ENCODE results near the gene SLC2A4RG.
A peak's percentile ranks its signal among the peaks of the same experiment; 100 is the strongest.

The SLC2A4RG gene

GRCh38 chr20:63739130-63740069 is at the start of gene SLC2A4RG:
TSS of gene SLC2A4RG (plus strand) at chr20:63739776. CDS start at chr20:63739913, 137 bp downstream.
- Histone ChIP-seq H3K9me3 (ENCODE audit: control insufficient read depth in 2 of 2, low read length in 2 of 2) (no peaks in the 10 kb centered on the region), H3K27ac (ENCODE audit: low read length) (peak within 1 kb of the TSS; percentile 87), H3K36me3 (ENCODE audit: control insufficient read depth in 2 of 2, insufficient read depth in 2 of 2, low read length in 2 of 2) (peaks cover 0 to 5% of the 10 kb centered on the region in 2 donors), H3K9ac (ENCODE audit: low read length in 2 of 2) (peak within 1 kb of the TSS; percentile 76 to 80), H3K27me3 (ENCODE audit: control insufficient read depth in 1 of 2, insufficient read depth in 2 of 2, low read length in 2 of 2) (no peaks in the 10 kb centered on the region), H3K4me3 (ENCODE audit: low read length in 2 of 2) (peak within 1 kb of the TSS; percentile 71 to 81), H3K4me1 (ENCODE audit: control insufficient read depth, insufficient read depth, low read length) (peaks cover 34% of the 10 kb centered on the region)

GRCh38 chr20:63690003-63690897 is 49.3 kb upstream of the SLC2A4RG start:
- H3K27ac ChIP-seq (ENCODE audit: low read length) = no peak overlapping the region
- H3K27me3 ChIP-seq (ENCODE audit: control insufficient read depth in 1 of 2, insufficient read depth in 2 of 2, low read length in 2 of 2) = no peaks in the 10 kb centered on the region
- no peak overlapping the region for H3K9ac ChIP-seq (ENCODE audit: low read length in 2 of 2)
- H3K4me1 ChIP-seq (ENCODE audit: control insufficient read depth, insufficient read depth, low read length) = peaks cover 28% of the 10 kb centered on the region
- H3K36me3 ChIP-seq (ENCODE audit: control insufficient read depth in 2 of 2, insufficient read depth in 2 of 2, low read length in 2 of 2) = peaks cover 0 to 3% of the 10 kb centered on the region in 2 donors
- H3K9me3 ChIP-seq (ENCODE audit: control insufficient read depth in 2 of 2, low read length in 2 of 2) = no peaks in the 10 kb centered on the region
- no peak overlapping the region for H3K4me3 ChIP-seq (ENCODE audit: low read length in 2 of 2)

- no peaks in the 10 kb centered on the region for H3K27me3 ChIP-seq (ENCODE audit: control insufficient read depth in 1 of 2, insufficient read depth in 2 of 2, low read length in 2 of 2)
- peaks cover 24% of the 10 kb centered on the region for H3K4me1 ChIP-seq (ENCODE audit: control insufficient read depth, insufficient read depth, low read length)
- H3K36me3 ChIP-seq (ENCODE audit: control insufficient read depth in 2 of 2, insufficient read depth in 2 of 2, low read length in 2 of 2) = peaks cover 0 to 5% of the 10 kb centered on the region in 2 donors
- H3K9ac ChIP-seq (ENCODE audit: low read length in 2 of 2) = no peak overlapping the region
- no peaks in the 10 kb centered on the region for H3K9me3 ChIP-seq (ENCODE audit: control insufficient read depth in 2 of 2, low read length in 2 of 2)
- no peak overlapping the region for H3K27ac ChIP-seq (ENCODE audit: low read length)
- no peak overlapping the region for H3K4me3 ChIP-seq (ENCODE audit: low read length in 2 of 2)
Measured at GRCh38 chr20:63690898-63691710, 48.5 kb upstream of the SLC2A4RG start.

- Histone ChIP-seq H3K9ac (ENCODE audit: low read length in 2 of 2) (no peak overlapping the region), H3K27ac (ENCODE audit: low read length) (no peak overlapping the region), H3K36me3 (ENCODE audit: control insufficient read depth in 2 of 2, insufficient read depth in 2 of 2, low read length in 2 of 2) (peaks cover 0 to 5% of the 10 kb centered on the region in 2 donors), H3K9me3 (ENCODE audit: control insufficient read depth in 2 of 2, low read length in 2 of 2) (no peaks in the 10 kb centered on the region), H3K27me3 (ENCODE audit: control insufficient read depth in 1 of 2, insufficient read depth in 2 of 2, low read length in 2 of 2) (no peaks in the 10 kb centered on the region), H3K4me1 (ENCODE audit: control insufficient read depth, insufficient read depth, low read length) (peaks cover 20% of the 10 kb centered on the region), H3K4me3 (ENCODE audit: low read length in 2 of 2) (no peak overlapping the region)
Measured at GRCh38 chr20:63691711-63692435, 47.7 kb upstream of the SLC2A4RG start.

- no peaks in the 10 kb centered on the region for H3K27me3 ChIP-seq (ENCODE audit: control insufficient read depth in 1 of 2, insufficient read depth in 2 of 2, low read length in 2 of 2)
- no peak overlapping the region for H3K4me3 ChIP-seq (ENCODE audit: low read length in 2 of 2)
- no peaks in the 10 kb centered on the region for H3K9me3 ChIP-seq (ENCODE audit: control insufficient read depth in 2 of 2, low read length in 2 of 2)
- H3K36me3 ChIP-seq (ENCODE audit: control insufficient read depth in 2 of 2, insufficient read depth in 2 of 2, low read length in 2 of 2) = peaks cover 0 to 5% of the 10 kb centered on the region in 2 donors
- no peak overlapping the region for H3K9ac ChIP-seq (ENCODE audit: low read length in 2 of 2)
- peaks cover 20% of the 10 kb centered on the region for H3K4me1 ChIP-seq (ENCODE audit: control insufficient read depth, insufficient read depth, low read length)
- no peak overlapping the region for H3K27ac ChIP-seq (ENCODE audit: low read length)
Measured at GRCh38 chr20:63692436-63693082, 47.0 kb upstream of the SLC2A4RG start.

- no peak overlapping the region for H3K4me3 ChIP-seq (ENCODE audit: low read length in 2 of 2)
- peaks cover 16% of the 10 kb centered on the region for H3K4me1 ChIP-seq (ENCODE audit: control insufficient read depth, insufficient read depth, low read length)
- peaks cover 0 to 5% of the 10 kb centered on the region in 2 donors for H3K36me3 ChIP-seq (ENCODE audit: control insufficient read depth in 2 of 2, insufficient read depth in 2 of 2, low read length in 2 of 2)
- H3K27ac ChIP-seq (ENCODE audit: low read length) = no peak overlapping the region
- H3K9me3 ChIP-seq (ENCODE audit: control insufficient read depth in 2 of 2, low read length in 2 of 2) = no peaks in the 10 kb centered on the region
- H3K9ac ChIP-seq (ENCODE audit: low read length in 2 of 2) = no peak overlapping the region
- no peaks in the 10 kb centered on the region for H3K27me3 ChIP-seq (ENCODE audit: control insufficient read depth in 1 of 2, insufficient read depth in 2 of 2, low read length in 2 of 2)
Measured at GRCh38 chr20:63693083-63693732, 46.4 kb upstream of the SLC2A4RG start.

- H3K4me3 ChIP-seq (ENCODE audit: low read length in 2 of 2) = no peak overlapping the region
- peaks cover 20% of the 10 kb centered on the region for H3K4me1 ChIP-seq (ENCODE audit: control insufficient read depth, insufficient read depth, low read length)
- H3K27ac ChIP-seq (ENCODE audit: low read length) = no peak overlapping the region
- H3K36me3 ChIP-seq (ENCODE audit: control insufficient read depth in 2 of 2, insufficient read depth in 2 of 2, low read length in 2 of 2) = peaks cover 0 to 5% of the 10 kb centered on the region in 2 donors
- H3K9ac ChIP-seq (ENCODE audit: low read length in 2 of 2) = no peak overlapping the region
- H3K27me3 ChIP-seq (ENCODE audit: control insufficient read depth in 1 of 2, insufficient read depth in 2 of 2, low read length in 2 of 2) = no peaks in the 10 kb centered on the region
- no peaks in the 10 kb centered on the region for H3K9me3 ChIP-seq (ENCODE audit: control insufficient read depth in 2 of 2, low read length in 2 of 2)
Measured at GRCh38 chr20:63693733-63694583, 45.6 kb upstream of the SLC2A4RG start.

GRCh38 chr20:63694584-63695423 is 44.8 kb upstream of the SLC2A4RG start:
- H3K4me3 ChIP-seq (ENCODE audit: low read length in 2 of 2) = no peak overlapping the region
- H3K36me3 ChIP-seq (ENCODE audit: control insufficient read depth in 2 of 2, insufficient read depth in 2 of 2, low read length in 2 of 2) = peaks cover 0 to 5% of the 10 kb centered on the region in 2 donors
- H3K4me1 ChIP-seq (ENCODE audit: control insufficient read depth, insufficient read depth, low read length) = peaks cover 28% of the 10 kb centered on the region
- no peak overlapping the region for H3K9ac ChIP-seq (ENCODE audit: low read length in 2 of 2)
- H3K9me3 ChIP-seq (ENCODE audit: control insufficient read depth in 2 of 2, low read length in 2 of 2) = no peaks in the 10 kb centered on the region
- no peak overlapping the region for H3K27ac ChIP-seq (ENCODE audit: low read length)
- no peaks in the 10 kb centered on the region for H3K27me3 ChIP-seq (ENCODE audit: control insufficient read depth in 1 of 2, insufficient read depth in 2 of 2, low read length in 2 of 2)
